Natural killer cell treated with Interleukin-12 subunit alpha and Interleukin-12 subunit beta and Interleukin-15 and Interleukin-18, amount 100 ng/mL, for 72 hours (primary cell): ENCODE measurements around the gene ACSF3. TPM values are rescaled to one million over a fixed set of nuclear protein-coding genes. Genes with fewer than 3 reads are reported as not detected.

Experiments used
- ATAC-seq, 2 donors: fragments of 150-1000 bp; cut with Tn5 transposase in 1 of 2; sonication (Bioruptor Pico), chemical (Tn5 transposase) in 1 of 2; 2 replicates each; pipeline ENCODE4 v1.10.0; 2021
- DNase-seq: peaks from one replicate; pipeline ENCODE4 v3.0.0; 2022; ENCODE audit warnings: low spot score
- H3K27ac Mint-ChIP-seq, 2 donors: 1 replicate in 1 of 2; 2 replicates in 1 of 2; pipeline ENCODE4 v1.8.0; 2022; ENCODE audit warnings: mixed read lengths in 2 of 2, mild to moderate bottlenecking in 1 of 2, moderate library complexity in 1 of 2
- H3K27me3 Mint-ChIP-seq, 2 donors: 1 replicate in 1 of 2; 2 replicates in 1 of 2; pipeline ENCODE4 v1.8.0; 2022; ENCODE audit warnings: mixed read lengths in 2 of 2
- H3K36me3 Mint-ChIP-seq: one replicate; pipeline ENCODE4 v1.8.0; 2022; ENCODE audit warnings: mixed read lengths
- H3K4me1 Mint-ChIP-seq, 2 donors: 1 replicate in 1 of 2; 2 replicates in 1 of 2; pipeline ENCODE4 v1.8.0; 2022; ENCODE audit warnings: low read depth in 2 of 2, mixed read lengths in 2 of 2, mild to moderate bottlenecking in 1 of 2
- H3K4me3 Mint-ChIP-seq: one replicate; pipeline ENCODE4 v1.8.0; 2022; ENCODE audit warnings: mixed read lengths
- H3K9me3 Mint-ChIP-seq: 2 replicates; pipeline ENCODE4 v1.8.0; 2022; ENCODE audit warnings: mixed read lengths
- total RNA-seq, 2 donors: library from RNA; stranded (reverse); gene quantifications; one replicate each; pipeline ENCODE4 v1.2.3, GENCODE V29; 2022

ACSF3 gene
- total RNA-seq, 2 donors from 2014 or later = 52.3 to 125 TPM

- ATAC-seq (no peak), DNase-seq (no peak)
- no peaks in the 10 kb centered on the region for H3K27me3 Mint-ChIP-seq
- H3K27ac Mint-ChIP-seq = no peak overlapping the region
- H3K9me3 Mint-ChIP-seq = no peaks in the 10 kb centered on the region
- H3K4me3 Mint-ChIP-seq = no peak overlapping the region
- H3K4me1 Mint-ChIP-seq = peaks cover 4 to 16% of the 10 kb centered on the region in 2 donors
- H3K36me3 Mint-ChIP-seq = peaks cover 19% of the 10 kb centered on the region
Measured at GRCh38 chr16:89107203-89107582, 13.5 kb downstream of the ACSF3 start.

GRCh38 chr16:89108416-89108815 lies 14.8 kb downstream of the ACSF3 start:
- no peaks in the 10 kb centered on the region for H3K27me3 Mint-ChIP-seq
- H3K36me3 Mint-ChIP-seq = peaks cover 13% of the 10 kb centered on the region
- no peaks in the 10 kb centered on the region for H3K9me3 Mint-ChIP-seq
- H3K4me1 Mint-ChIP-seq = peaks cover 4 to 13% of the 10 kb centered on the region in 2 donors
- H3K4me3 Mint-ChIP-seq = no peak overlapping the region
- ATAC-seq = no peak
- DNase-seq = no peak
- peak overlapping the region in 1 of 2 donors; percentile 42 for H3K27ac Mint-ChIP-seq

- ATAC-seq = no peak
- Mint-ChIP-seq H3K9me3 (no peaks in the 10 kb centered on the region), H3K36me3 (peaks cover 20% of the 10 kb centered on the region), H3K4me1 (peaks cover 17 to 23% of the 10 kb centered on the region in 2 donors), H3K27me3 (no peaks in the 10 kb centered on the region), H3K4me3 (no peak overlapping the region), H3K27ac (no peak overlapping the region)
- no peak for DNase-seq
Measured at GRCh38 chr16:89110641-89111040, 17.0 kb downstream of the ACSF3 start.

GRCh38 chr16:89111263-89111662 lies 17.6 kb downstream of the ACSF3 start:
- no peak for ATAC-seq
- Mint-ChIP-seq H3K4me3 (no peak overlapping the region), H3K9me3 (no peaks in the 10 kb centered on the region), H3K27me3 (no peaks in the 10 kb centered on the region), H3K4me1 (peaks cover 23 to 29% of the 10 kb centered on the region in 2 donors), H3K27ac (no peak overlapping the region), H3K36me3 (peaks cover 20% of the 10 kb centered on the region)
- no peak for DNase-seq

- H3K4me3 Mint-ChIP-seq = no peak overlapping the region
Measured at GRCh38 chr16:89112377-89113151, 18.9 kb downstream of the ACSF3 start.

GRCh38 chr16:89113152-89113547 lies 19.5 kb downstream of the ACSF3 start:
- Mint-ChIP-seq H3K27me3 (no peaks in the 10 kb centered on the region), H3K4me1 (peaks cover 20 to 32% of the 10 kb centered on the region in 2 donors), H3K36me3 (peaks cover 14% of the 10 kb centered on the region), H3K9me3 (no peaks in the 10 kb centered on the region), H3K4me3 (no peak overlapping the region), H3K27ac (no peak overlapping the region)
- DNase-seq (no peak), ATAC-seq (no peak)

More at GRCh38 chr16:89112377-89113151, 18.9 kb downstream of the ACSF3 start:
- no peaks in the 10 kb centered on the region for H3K27me3 Mint-ChIP-seq
- ATAC-seq = no peak
- no peak for DNase-seq
- peaks cover 15% of the 10 kb centered on the region for H3K36me3 Mint-ChIP-seq
- no peak overlapping the region for H3K27ac Mint-ChIP-seq
- peaks cover 20 to 30% of the 10 kb centered on the region in 2 donors for H3K4me1 Mint-ChIP-seq
- H3K9me3 Mint-ChIP-seq = no peaks in the 10 kb centered on the region

- H3K9me3 Mint-ChIP-seq = no peaks in the 10 kb centered on the region
- DNase-seq (no peak), ATAC-seq (no peak)
- H3K27me3 Mint-ChIP-seq = no peaks in the 10 kb centered on the region
- H3K4me3 Mint-ChIP-seq = no peak overlapping the region
- H3K36me3 Mint-ChIP-seq = peaks cover 9% of the 10 kb centered on the region
- peak overlapping the region in 1 of 2 donors; percentile 94 for H3K27ac Mint-ChIP-seq
- H3K4me1 Mint-ChIP-seq = peaks cover 20 to 34% of the 10 kb centered on the region in 2 donors
Measured at GRCh38 chr16:89113661-89114060, 20.0 kb downstream of the ACSF3 start.

GRCh38 chr16:89114159-89114981 lies 20.7 kb downstream of the ACSF3 start:
- Mint-ChIP-seq H3K4me1 (peaks cover 20 to 37% of the 10 kb centered on the region in 2 donors), H3K9me3 (no peaks in the 10 kb centered on the region), H3K4me3 (peak overlapping the region; percentile 87), H3K27ac (peak overlapping the region; percentile 83 to 94), H3K27me3 (no peaks in the 10 kb centered on the region), H3K36me3 (peaks cover 8% of the 10 kb centered on the region)
- DNase-seq = no peak
- ATAC-seq = no peak

- Mint-ChIP-seq H3K36me3 (peaks cover 8% of the 10 kb centered on the region), H3K27ac (peak overlapping the region; percentile 83 to 94), H3K4me3 (peak overlapping the region; percentile 87), H3K4me1 (peaks cover 20 to 37% of the 10 kb centered on the region in 2 donors), H3K9me3 (no peaks in the 10 kb centered on the region), H3K27me3 (no peaks in the 10 kb centered on the region)
- peak; percentile 87 to 94 for ATAC-seq
- peak; percentile 78 for DNase-seq
Measured at GRCh38 chr16:89115216-89115861, 21.7 kb downstream of the ACSF3 start.

- peaks cover 8% of the 10 kb centered on the region for H3K36me3 Mint-ChIP-seq
- ATAC-seq (no peak), DNase-seq (no peak)
- H3K4me1 Mint-ChIP-seq = peaks cover 20 to 37% of the 10 kb centered on the region in 2 donors
- H3K27me3 Mint-ChIP-seq = no peaks in the 10 kb centered on the region
- H3K4me3 Mint-ChIP-seq = peak overlapping the region; percentile 87
- peak overlapping the region; percentile 83 to 94 for H3K27ac Mint-ChIP-seq
- H3K9me3 Mint-ChIP-seq = no peaks in the 10 kb centered on the region
Measured at GRCh38 chr16:89116341-89117226, 22.9 kb downstream of the ACSF3 start.

- no peaks in the 10 kb centered on the region for H3K27me3 Mint-ChIP-seq
- H3K36me3 Mint-ChIP-seq = peaks cover 8% of the 10 kb centered on the region
- H3K27ac Mint-ChIP-seq = peak overlapping the region in 1 of 2 donors; percentile 48
- DNase-seq (no peak), ATAC-seq (no peak)
- H3K4me3 Mint-ChIP-seq = no peak overlapping the region
- H3K4me1 Mint-ChIP-seq = peaks cover 20 to 37% of the 10 kb centered on the region in 2 donors
- no peaks in the 10 kb centered on the region for H3K9me3 Mint-ChIP-seq
Measured at GRCh38 chr16:89117227-89117974, 23.7 kb downstream of the ACSF3 start.

- Mint-ChIP-seq H3K27me3 (no peaks in the 10 kb centered on the region), H3K36me3 (peaks cover 8% of the 10 kb centered on the region), H3K27ac (peak overlapping the region in 1 of 2 donors; percentile 80), H3K9me3 (no peaks in the 10 kb centered on the region), H3K4me3 (no peak overlapping the region), H3K4me1 (peaks cover 20 to 37% of the 10 kb centered on the region in 2 donors)
- no peak for ATAC-seq
- no peak for DNase-seq
Measured at GRCh38 chr16:89117975-89118289, 24.3 kb downstream of the ACSF3 start.
